Pancreas (tissue), 10 donors: ENCODE measurements around the gene SUGP2. TPM values are rescaled to one million over a fixed set of nuclear protein-coding genes. Genes with fewer than 3 reads are reported as not detected.
A peak's percentile ranks its signal among the peaks of the same experiment; 100 is the strongest.

Experiments used
- ATAC-seq, 4 donors: fragments of 200-7000 bp; cut with Tn5 transposase; one replicate each; pipeline versions ENCODE4 v1.8.0 to v1.9.1; 2020; ENCODE audit warnings: mild to moderate bottlenecking in 4 of 4, moderate library complexity in 4 of 4
- DNase-seq, 6 donors: peaks; one replicate each; pipeline ENCODE4 v3.0.0-alpha.2; 2020
- FAIRE-seq: peaks from 2 replicates; lab custom pipeline; 2012; peaks lifted over from hg19 to GRCh38; lab: Jason Lieb, UNC
- H3K27ac ChIP-seq, 4 donors: fragments of 200-600 bp; sonication (generic); 1 replicate in 3 of 4; 2 replicates in 1 of 4; pipeline versions ENCODE4 v1.5.0 to v1.8.0; 2020
- H3K27me3 ChIP-seq, 4 donors: fragments of 200-600 bp; one replicate each; pipeline ENCODE4 v1.8.0; 2021
- H3K36me3 ChIP-seq, 3 donors: fragments of 200-600 bp; sonication (generic) in 1 of 3; one replicate each; pipeline versions ENCODE4 v1.5.0 to v1.8.0; 2020 to 2021
- H3K4me1 ChIP-seq, 3 donors: fragments of 200-600 bp; one replicate each; pipeline ENCODE4 v1.8.0; 2021
- H3K4me3 ChIP-seq, 4 donors: fragments of 200-600 bp; sonication (generic) in 2 of 4; one replicate each; pipeline versions ENCODE4 v1.5.0 to v1.8.0; 2020 to 2021
- H3K9me3 ChIP-seq, 4 donors: fragments of 200-600 bp; one replicate each; pipeline ENCODE4 v1.8.0; 2021
- CTCF ChIP-seq, 4 donors: fragments of 200-600 bp; sonication (generic) in 3 of 4; IDR thresholded peaks; one replicate each; pipeline versions ENCODE4 v1.5.0 to v1.8.0; 2021; ENCODE audit warnings: antibody characterized with exemption in 4 of 4
- WGBS, 2 donors: extraction: QIAGEN DNeasy Blood & Tissue Kit; methylation state at CpG; one replicate each; pipeline ENCODE4 v1.1.7; 2013; 5-methylcytosine and 5-hydroxymethylcytosine counted together
- intact Hi-C, 3 donors: fragments of 100-400 bp; cut with DNase I; formaldehyde crosslinking; loops; one replicate each; pipeline versions ENCODE4 v1.11.1 to v1.14.2; 2022
- polyA plus RNA-seq, 2 donors: library from polyadenylated mRNA; stranded (reverse); fragments of 200-250 nt; gene quantifications; one replicate each; pipeline ENCODE4 v1.2.3, GENCODE V29; 2013
- total RNA-seq, 6 donors: library from RNA; stranded (reverse); fragmentation: NEBNext Ultra II Directional in 4 of 6; extraction: Animal tissue kit (Norgen Biotek cat#: 25700) in 4 of 6; gene quantifications; one replicate each; pipeline versions ENCODE4 v1.2.1 to v1.2.4, GENCODE V29; 2021 to 2023
- donor health status: healthy with polysubstance abuse.
- donor health status: DM: no; HTN: no; CAD: no; lungs with moderate emphysema.
- donor health status: DM: no; HTN: no; CAD: no.
- donor health status: control.
- donor health status: control.
- donor health status: Bipolar disorder and iron deficiency.
- donor health status: DM: yes; HTN: yes; CAD: no.
- donor health status: DM: no; HTN: no; CAD: no.
- donor health status: DM: no; HTN: no; CAD: no.
- donor health status: DM: yes; HTN: yes; CAD: no.

Gene SUGP2
- total and polyA plus RNA-seq, 8 donors = 15.4 to 60.6 (median 25.3) TPM

DNA sequence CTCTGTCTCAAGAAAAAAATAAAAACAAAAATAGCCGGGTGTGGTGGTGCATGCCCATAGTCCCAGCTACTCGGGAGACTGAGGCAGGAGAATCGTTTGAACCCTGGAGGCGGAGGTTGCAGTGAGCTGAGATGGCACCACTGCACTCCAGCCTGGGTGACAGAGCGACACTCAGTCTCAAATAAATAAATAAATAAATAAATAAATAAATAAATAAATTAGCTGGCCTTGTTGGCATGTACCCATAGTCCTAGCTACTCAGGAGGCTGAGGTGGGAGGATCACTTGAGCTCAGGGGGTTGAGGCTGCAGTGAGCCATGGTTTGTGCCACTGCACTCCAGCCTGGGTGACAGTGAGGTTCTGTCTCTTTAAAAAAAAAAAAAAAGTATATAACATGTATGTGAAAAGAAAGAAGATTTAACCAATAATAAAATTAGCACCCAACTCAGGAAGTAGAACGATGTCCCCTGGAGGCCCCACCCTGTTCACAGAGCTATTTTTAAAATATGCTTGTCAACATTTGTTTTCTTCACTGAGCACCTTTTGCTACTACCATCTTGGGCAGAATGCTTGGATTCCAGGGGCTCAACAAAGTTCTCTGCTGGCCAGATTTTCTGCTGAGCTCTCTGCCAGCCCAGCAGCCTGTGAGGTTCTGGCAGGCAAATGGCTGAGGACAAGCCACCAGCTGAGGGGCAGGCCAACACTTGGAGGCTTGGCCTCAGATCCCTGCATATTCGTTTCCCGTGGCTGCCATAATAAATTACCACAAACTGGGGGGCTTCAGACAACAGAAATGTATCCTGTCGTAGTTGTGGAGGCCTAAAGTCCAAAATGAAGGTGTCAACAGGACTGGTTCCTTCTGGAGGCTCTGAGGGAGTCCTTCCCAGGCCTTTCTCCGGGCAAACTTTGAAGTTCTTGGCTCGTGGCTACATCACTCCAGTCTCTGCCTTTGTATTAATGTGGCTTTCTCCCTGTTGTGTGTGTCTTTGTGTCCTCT, 35.6 kb upstream of the SUGP2 start:
- Histone ChIP-seq H3K27ac (no peak overlapping the region), H3K36me3 (no peaks in the 10 kb centered on the region), H3K4me1 (no peaks in the 10 kb centered on the region), H3K27me3 (no peaks in the 10 kb centered on the region), H3K9me3 (no peaks in the 10 kb centered on the region), H3K4me3 (no peak overlapping the region)
- DNase-seq (no peak), ATAC-seq (no peak), FAIRE-seq (no peak)
- TF ChIP-seq CTCF (IDR thresholded peaks at IDR 0.05) = no peak
- WGBS, 2 donors = 79 to 82% methylated on average over 11 of the region's 11 CpGs
- intact Hi-C loops = no loop called here

DNA sequence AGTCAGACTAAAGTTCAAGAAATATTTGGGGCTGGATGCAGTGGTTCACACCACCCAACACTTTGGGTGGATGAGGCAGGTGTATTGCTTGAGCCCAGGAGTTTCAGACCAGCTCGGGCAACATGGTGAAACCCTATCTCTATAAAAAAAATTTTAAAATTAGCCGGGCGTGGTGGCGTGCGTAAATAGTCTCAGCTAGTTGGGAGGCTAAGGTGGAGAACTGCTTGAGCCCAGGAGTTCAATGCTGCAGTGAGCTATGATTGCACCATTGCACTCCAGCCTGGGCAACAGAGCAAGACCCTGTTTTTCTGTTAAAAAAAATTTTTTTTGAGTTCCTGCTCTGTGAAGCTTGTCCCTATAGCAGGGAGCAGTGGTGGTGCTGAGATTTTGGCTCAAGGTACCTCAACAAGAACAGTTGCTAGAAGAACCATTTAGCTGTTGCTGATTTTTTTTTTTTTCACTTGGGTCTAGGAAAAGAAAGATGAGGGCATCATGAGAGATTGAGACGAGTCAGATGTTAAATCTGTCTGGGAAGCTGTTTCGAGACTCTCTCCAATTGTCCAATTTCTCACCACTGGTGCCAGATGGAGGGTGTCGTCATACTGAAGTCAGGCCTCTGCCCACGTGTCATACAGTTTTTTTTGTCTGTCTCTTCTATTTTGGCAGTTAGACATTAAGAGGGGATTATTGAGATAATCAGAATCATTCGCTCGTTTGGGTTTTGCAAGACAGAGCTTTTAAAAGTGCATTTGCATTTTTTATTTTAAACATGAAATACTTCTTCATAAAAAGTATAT, 34.2 kb upstream of the SUGP2 start:
- intact Hi-C loops = no loop called here
- Histone ChIP-seq H3K27ac (no peak overlapping the region), H3K27me3 (no peaks in the 10 kb centered on the region), H3K4me1 (no peaks in the 10 kb centered on the region), H3K9me3 (no peaks in the 10 kb centered on the region), H3K36me3 (no peaks in the 10 kb centered on the region), H3K4me3 (no peak overlapping the region)
- DNase-seq (no peak), FAIRE-seq (no peak), ATAC-seq (no peak)
- WGBS, 2 donors = 82 to 89% methylated on average over 11 of the region's 11 CpGs
- TF ChIP-seq CTCF (IDR thresholded peaks at IDR 0.05) = no peak

GRCh38 chr19:19064811-19065745, 31.8 kb upstream of the SUGP2 start:
- Histone ChIP-seq H3K4me1 (peaks cover 0 to 5% (median 3%) of the 10 kb centered on the region in 3 donors), H3K9me3 (no peaks in the 10 kb centered on the region), H3K36me3 (no peaks in the 10 kb centered on the region), H3K4me3 (peak overlapping the region; percentile 6 to 73 (median 70)), H3K27me3 (no peaks in the 10 kb centered on the region), H3K27ac (no peak overlapping the region)
- ATAC-seq (no peak), FAIRE-seq (no peak), DNase-seq (peak in 1 of 6 donors; percentile 61)
- WGBS, 2 donors = 2 to 3% methylated on average over 25 of the region's 25 CpGs
- intact Hi-C loops = no loop called here
- no peak for TF ChIP-seq CTCF (IDR thresholded peaks at IDR 0.05)

DNA sequence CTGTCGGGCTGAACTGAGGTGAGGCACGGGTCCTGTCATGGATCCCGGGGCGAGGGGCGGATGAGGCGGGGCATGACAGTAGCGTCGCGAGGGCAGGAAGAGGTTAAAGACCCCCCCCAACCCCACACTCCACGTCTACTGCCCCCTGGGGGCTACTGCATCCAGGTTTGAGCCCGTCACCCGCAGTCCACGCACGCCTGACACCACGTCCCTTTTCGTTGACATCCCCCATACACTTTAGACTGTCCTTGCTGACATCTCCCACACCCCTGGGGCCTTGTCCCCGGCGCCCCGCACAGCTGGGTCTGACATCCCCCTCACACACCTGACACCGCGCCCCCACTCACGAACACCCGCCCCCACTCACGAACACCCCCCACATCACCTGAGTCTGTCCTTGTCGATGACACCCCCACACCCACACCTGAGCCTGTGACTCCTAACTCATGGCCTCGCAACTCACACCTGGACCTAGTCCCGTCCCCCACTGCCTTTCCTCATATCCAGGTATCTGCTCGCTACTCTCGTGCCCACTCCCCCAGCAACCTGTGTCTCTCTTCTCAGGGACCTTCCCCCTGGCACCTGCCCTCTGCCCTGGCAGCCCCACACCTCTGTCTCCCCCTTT, 30.9 kb upstream of the SUGP2 start:
- H3K9me3 ChIP-seq = no peaks in the 10 kb centered on the region
- no peak for TF ChIP-seq CTCF (IDR thresholded peaks at IDR 0.05)
- H3K27ac ChIP-seq = peak overlapping the region in 1 of 4 donors; percentile 8
- H3K4me1 ChIP-seq = peaks cover 0 to 5% (median 3%) of the 10 kb centered on the region in 3 donors
- peak overlapping the region; percentile 61 to 73 (median 70) for H3K4me3 ChIP-seq
- DNase-seq (no peak), ATAC-seq (no peak), FAIRE-seq (no peak)
- no peaks in the 10 kb centered on the region for H3K36me3 ChIP-seq
- WGBS, 2 donors = 1 to 2% methylated on average over 25 to 29 of the region's 29 CpGs
- intact Hi-C loops = no loop called here
- H3K27me3 ChIP-seq = no peaks in the 10 kb centered on the region
